Endodermal cell (in vitro differentiated cells): ENCODE data around the gene SPON2. TPM values are rescaled to one million over a fixed set of nuclear protein-coding genes. Genes with fewer than 3 reads are reported as not detected.

Experiments used
- DNase-seq: peaks from one replicate; pipeline ENCODE4 v3.0.0-alpha.2; 2017
- H3K27ac ChIP-seq: 2 replicates; pipeline ENCODE4 v1.5.1; 2013; ENCODE audit warnings: mild to moderate bottlenecking, low read depth, low read length, moderate library complexity
- H3K27me3 ChIP-seq: 2 replicates; pipeline ENCODE4 v1.6.1; 2013; ENCODE audit warnings: mild to moderate bottlenecking, low read length, moderate library complexity; ENCODE audit not compliant: insufficient read depth, control insufficient read depth, poor library complexity, severe bottlenecking
- H3K36me3 ChIP-seq: 2 replicates; pipeline ENCODE4 v1.7.0; 2013; ENCODE audit warnings: mild to moderate bottlenecking, low read length, moderate library complexity; ENCODE audit not compliant: control insufficient read depth, insufficient read depth
- H3K4me1 ChIP-seq: one replicate; pipeline ENCODE4 v1.7.0; 2013; ENCODE audit warnings: low read length; ENCODE audit not compliant: control insufficient read depth, insufficient read depth
- H3K4me3 ChIP-seq: 2 replicates; pipeline ENCODE4 v1.5.1; 2013; ENCODE audit warnings: mild to moderate bottlenecking, low read length, moderate library complexity
- H3K9ac ChIP-seq: 2 replicates; pipeline ENCODE4 v1.6.1; 2013; ENCODE audit warnings: mild to moderate bottlenecking, low read length, moderate library complexity; ENCODE audit not compliant: poor library complexity, severe bottlenecking; ENCODE audit errors: extremely low read depth
- H3K9me3 ChIP-seq: 2 replicates; pipeline ENCODE4 v1.6.1; 2013; ENCODE audit warnings: mild to moderate bottlenecking, low read length, moderate library complexity; ENCODE audit not compliant: control insufficient read depth
- H3K27ac Mint-ChIP-seq: 2 replicates; pipeline ENCODE4 v1.8.0; 2020; ENCODE audit warnings: mixed read lengths
- H3K27me3 Mint-ChIP-seq: 2 replicates; pipeline ENCODE4 v1.8.0; 2021; ENCODE audit warnings: mild to moderate bottlenecking, mixed read lengths; ENCODE audit not compliant: insufficient read depth
- H3K36me3 Mint-ChIP-seq: 2 replicates; pipeline ENCODE4 v1.8.0; 2020; ENCODE audit warnings: low read depth, mixed read lengths
- H3K4me1 Mint-ChIP-seq: 2 replicates; pipeline ENCODE4 v1.8.0; 2020; ENCODE audit warnings: mixed read lengths
- H3K4me3 Mint-ChIP-seq: 2 replicates; pipeline ENCODE4 v1.8.0; 2020; ENCODE audit warnings: mild to moderate bottlenecking, moderate library complexity, mixed read lengths
- H3K9me3 Mint-ChIP-seq: 2 replicates; pipeline ENCODE4 v1.8.0; 2020; ENCODE audit warnings: mild to moderate bottlenecking, mixed read lengths
- CTCF ChIP-seq: fragments of 200-600 bp; sonication (generic); conservative IDR thresholded peaks from 2 replicates; pipeline ENCODE4 v1.5.0; 2021; ENCODE audit warnings: antibody characterized with exemption, mild to moderate bottlenecking
- WGBS, 2 experiments: methylation state at CpG; one replicate each; pipeline versions ENCODE4 v1.1.5 to v1.1.7; 2013; ENCODE audit warnings: missing lambda C conversion rate in 2 of 2, mixed read lengths in 1 of 2; ENCODE audit not compliant: insufficient coverage in 1 of 2, insufficient read length in 1 of 2; 5-methylcytosine and 5-hydroxymethylcytosine counted together
- total RNA-seq, 2 donors: library from RNA; stranded (reverse); fragmentation: NEBNext Ultra II Directional in 1 of 2; extraction: Animal tissue kit (Norgen Biotek cat#: 25700) in 1 of 2; gene quantifications; 2 replicates in 1 of 2; 3 replicates in 1 of 2; pipeline ENCODE4 v1.2.1, GENCODE V29; 2021

SPON2 gene
- total RNA-seq, 2 donors from 2014 or later = 1.4 to 2.6 TPM

DNA sequence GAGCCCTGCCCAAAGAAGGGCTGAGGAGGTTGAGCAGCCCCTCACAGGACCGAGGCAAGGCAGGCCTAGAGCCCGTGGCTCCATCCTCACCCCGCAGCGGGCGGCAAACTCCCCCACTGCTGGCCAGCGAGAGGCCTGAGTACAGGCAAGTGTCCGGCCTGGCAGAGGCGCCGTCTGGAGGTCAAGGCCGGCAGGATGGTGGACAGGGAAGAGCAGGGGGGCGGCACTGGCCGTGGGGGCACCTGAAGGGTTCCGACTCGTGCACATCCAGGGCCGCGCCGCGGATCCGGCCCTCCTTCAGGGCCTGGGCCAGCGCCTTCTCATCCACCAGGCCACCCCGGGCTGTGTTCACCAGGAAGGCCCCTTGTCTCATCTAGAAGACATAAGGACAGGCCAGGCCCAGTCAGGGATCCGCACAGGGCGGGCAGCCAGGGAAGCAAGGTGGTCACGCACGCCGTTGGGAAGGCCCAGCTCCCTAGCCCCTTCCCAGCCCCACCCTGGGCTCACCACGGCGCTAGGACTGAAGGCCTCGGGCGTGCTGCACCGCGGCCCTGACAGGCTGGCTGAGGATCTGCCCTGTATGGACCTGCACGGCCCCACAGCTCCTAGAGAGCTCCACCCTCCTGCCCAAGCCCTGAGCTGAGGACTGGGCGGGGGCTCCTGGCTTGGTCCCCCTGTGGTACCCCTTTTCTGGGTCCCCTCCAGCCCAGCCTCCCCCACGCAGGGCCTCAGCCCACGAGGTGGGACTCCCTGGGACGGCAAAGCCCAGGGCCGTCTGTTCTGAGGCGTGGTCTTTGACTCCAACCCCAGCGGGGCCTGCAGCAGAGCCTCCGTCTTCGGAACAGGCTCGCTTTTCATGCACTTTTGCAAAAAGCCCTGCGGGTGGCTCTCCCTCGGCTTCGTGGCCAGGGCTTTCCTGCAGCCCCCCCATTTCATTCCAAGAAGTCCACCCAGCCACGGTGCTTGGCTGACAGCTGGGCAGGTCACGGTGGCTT, 42.0 kb upstream of the SPON2 start:
- no peak overlapping the region for H3K9ac ChIP-seq
- 94 to 98% methylated on average over 35 to 48 of the region's 48 CpGs for WGBS, 2 experiments
- Mint-ChIP-seq H3K9me3 (no peaks in the 10 kb centered on the region), H3K36me3 (peaks cover 27% of the 10 kb centered on the region), H3K4me3 (no peak overlapping the region), H3K27ac (no peak overlapping the region), H3K27me3 (no peaks in the 10 kb centered on the region), H3K4me1 (no peaks in the 10 kb centered on the region)
- no peaks in the 10 kb centered on the region for H3K4me1 ChIP-seq
- no peaks in the 10 kb centered on the region for H3K9me3 ChIP-seq
- no peak overlapping the region for H3K27ac ChIP-seq
- H3K36me3 ChIP-seq = peaks cover 23% of the 10 kb centered on the region
- H3K27me3 ChIP-seq = no peaks in the 10 kb centered on the region
- TF ChIP-seq CTCF = no peak
- H3K4me3 ChIP-seq = no peak overlapping the region
- DNase-seq = no peak

- no peak for DNase-seq
- Histone ChIP-seq H3K27me3 (no peaks in the 10 kb centered on the region), H3K27ac (no peak overlapping the region), H3K4me1 (no peaks in the 10 kb centered on the region), H3K9me3 (no peaks in the 10 kb centered on the region), H3K4me3 (no peak overlapping the region), H3K36me3 (peaks cover 20% of the 10 kb centered on the region), H3K9ac (no peak overlapping the region)
- Mint-ChIP-seq H3K4me3 (no peak overlapping the region), H3K9me3 (no peaks in the 10 kb centered on the region), H3K36me3 (peaks cover 21% of the 10 kb centered on the region), H3K4me1 (no peaks in the 10 kb centered on the region), H3K27me3 (no peaks in the 10 kb centered on the region), H3K27ac (no peak overlapping the region)
- no peak for TF ChIP-seq CTCF
- 95 to 96% methylated on average over 14 to 20 of the region's 20 CpGs for WGBS, 2 experiments
These were observed 41.1 kb upstream of the SPON2 start for GRCh38 chr4:1213336-1213995.

GRCh38 chr4:1212546-1213335, 40.4 kb upstream of the SPON2 start:
- Histone ChIP-seq H3K4me3 (no peak overlapping the region), H3K9ac (no peak overlapping the region), H3K27me3 (no peaks in the 10 kb centered on the region), H3K36me3 (peaks cover 16% of the 10 kb centered on the region), H3K9me3 (no peaks in the 10 kb centered on the region), H3K4me1 (no peaks in the 10 kb centered on the region), H3K27ac (no peak overlapping the region)
- 92 to 100% methylated on average over 15 to 20 of the region's 20 CpGs for WGBS, 2 experiments
- no peaks in the 10 kb centered on the region for H3K4me1 Mint-ChIP-seq
- H3K27ac Mint-ChIP-seq = no peak overlapping the region
- H3K27me3 Mint-ChIP-seq = no peaks in the 10 kb centered on the region
- H3K4me3 Mint-ChIP-seq = no peak overlapping the region
- TF ChIP-seq CTCF = no peak
- no peaks in the 10 kb centered on the region for H3K9me3 Mint-ChIP-seq
- peaks cover 16% of the 10 kb centered on the region for H3K36me3 Mint-ChIP-seq
- DNase-seq = no peak
